GF-D8 (cell line): ENCODE results near the gene FARS2.
"Not testable (repeated sequence)": the region's sequence is repeated elsewhere in the genome, so short reads cannot be mapped to it uniquely, and the experiment has no call there.

Experiments
- DNase-seq: peaks from one replicate; lab custom pipeline; 2025; lab: John Stamatoyannopoulos, UW

The FARS2 gene

DNA sequence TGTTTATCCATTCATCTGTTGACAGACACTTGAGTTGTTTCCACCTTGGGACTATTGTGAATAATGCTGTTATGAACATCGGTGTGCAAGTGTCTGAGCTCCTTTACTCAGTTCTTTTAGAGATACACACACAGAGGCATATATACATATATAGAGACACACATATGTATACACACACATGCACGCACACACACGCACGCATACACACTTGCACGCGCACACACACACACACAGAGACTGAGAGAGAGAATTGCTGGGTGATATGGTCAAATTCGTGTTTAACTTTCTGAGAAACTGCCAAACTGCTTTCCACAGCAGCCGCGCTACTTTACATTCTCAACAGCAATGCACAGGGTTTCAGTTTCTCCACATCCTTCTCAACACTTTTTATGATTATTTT, 273.3 kb downstream of the FARS2 start:
- no peak for DNase-seq

DNA sequence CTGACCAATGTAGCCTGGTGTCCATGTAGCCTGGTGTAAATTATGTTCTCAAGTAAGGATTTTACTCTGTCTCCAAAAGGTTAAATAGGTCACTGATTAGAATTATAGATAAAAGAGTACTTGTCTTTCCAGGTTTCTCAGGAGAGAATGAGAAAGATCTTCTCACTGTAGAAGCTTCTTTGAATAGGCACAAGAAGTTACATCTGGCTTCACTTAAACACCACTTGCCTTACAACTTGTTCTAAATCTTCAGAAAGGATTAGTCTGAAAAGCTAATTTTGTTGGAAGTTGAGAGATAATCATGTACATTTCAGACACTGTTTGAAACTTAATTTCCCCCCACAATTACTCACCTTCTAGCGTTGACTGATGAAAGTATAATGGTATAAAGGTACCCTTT, 275.3 kb downstream of the FARS2 start:
- DNase-seq: no peak

DNA sequence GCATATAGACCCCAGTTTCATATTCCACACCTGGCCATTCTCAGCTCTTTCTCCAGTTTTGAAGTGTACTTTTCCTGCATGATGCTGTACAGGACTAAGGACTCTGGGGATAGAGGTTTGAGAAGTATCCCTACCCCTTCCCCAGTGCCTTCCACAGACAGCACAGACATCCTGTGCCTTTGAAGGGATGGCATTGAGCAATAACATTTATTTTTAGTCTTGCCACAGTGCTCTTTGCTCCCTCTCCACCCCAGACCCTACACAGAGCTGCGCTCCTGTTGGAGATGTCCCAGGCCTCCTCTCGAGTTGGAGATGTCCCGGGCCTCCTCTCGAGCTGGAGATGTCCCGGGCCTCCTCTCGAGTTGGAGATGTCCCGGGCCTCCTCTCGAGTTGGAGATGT, 275.8 kb downstream of the FARS2 start:
- DNase-seq: no peak

DNA sequence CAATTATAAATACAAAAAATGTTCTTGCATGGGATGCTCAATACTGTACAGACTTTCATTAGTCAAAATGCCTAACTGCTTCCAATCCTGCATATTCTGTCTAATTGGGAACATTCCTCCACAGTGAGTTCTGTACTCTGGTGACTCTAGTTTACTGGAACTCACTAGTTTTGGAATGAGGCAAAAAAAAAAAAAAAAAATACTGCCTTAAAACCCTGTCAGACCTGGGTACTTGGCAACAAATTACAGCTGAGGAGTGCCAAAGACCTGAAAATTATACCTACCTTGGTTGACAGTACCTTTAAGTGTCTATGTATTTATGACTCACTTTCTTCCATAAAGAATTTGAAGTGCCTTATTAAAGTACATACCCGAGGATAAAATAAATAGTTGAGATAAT, 276.7 kb downstream of the FARS2 start:
- DNase-seq: no peak

DNA sequence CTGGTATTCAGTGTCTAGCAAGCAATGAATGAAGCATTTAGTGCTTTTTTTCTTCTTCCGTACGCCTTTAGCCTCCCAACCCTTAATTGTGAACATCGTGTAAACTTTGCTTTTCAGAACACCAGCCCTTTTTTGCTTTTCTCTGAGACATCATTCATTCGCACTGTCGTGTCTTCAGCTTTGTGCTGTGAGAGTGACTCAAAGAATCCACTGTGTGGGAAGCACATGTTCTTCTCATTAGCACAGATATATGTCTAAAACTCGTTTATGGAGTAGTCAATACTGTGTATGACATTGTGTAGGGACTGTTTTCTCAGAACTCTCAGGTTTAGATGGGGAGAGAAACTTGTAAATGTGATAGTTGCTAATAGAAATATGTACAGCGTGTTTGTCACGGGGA, 279.1 kb downstream of the FARS2 start:
- DNase-seq: no peak

DNA sequence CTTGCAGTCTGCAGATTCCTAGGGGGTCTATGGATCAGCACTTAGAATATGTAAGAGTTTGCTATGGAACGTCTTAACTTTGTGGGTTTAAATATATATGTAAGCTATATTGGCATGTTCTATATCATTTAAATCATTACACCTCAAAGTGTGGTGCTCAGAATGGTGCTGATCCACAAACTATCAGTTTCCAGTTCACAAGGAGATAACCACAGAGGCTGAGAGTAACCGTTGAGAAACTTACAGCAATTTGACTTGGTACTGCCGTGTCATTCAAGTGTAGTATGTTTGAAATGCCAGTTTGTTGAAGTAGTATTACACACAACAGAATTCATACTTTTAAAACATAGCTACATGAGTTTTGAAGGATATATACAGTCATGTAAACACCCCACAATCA, 279.7 kb downstream of the FARS2 start:
- no peak for DNase-seq

DNA sequence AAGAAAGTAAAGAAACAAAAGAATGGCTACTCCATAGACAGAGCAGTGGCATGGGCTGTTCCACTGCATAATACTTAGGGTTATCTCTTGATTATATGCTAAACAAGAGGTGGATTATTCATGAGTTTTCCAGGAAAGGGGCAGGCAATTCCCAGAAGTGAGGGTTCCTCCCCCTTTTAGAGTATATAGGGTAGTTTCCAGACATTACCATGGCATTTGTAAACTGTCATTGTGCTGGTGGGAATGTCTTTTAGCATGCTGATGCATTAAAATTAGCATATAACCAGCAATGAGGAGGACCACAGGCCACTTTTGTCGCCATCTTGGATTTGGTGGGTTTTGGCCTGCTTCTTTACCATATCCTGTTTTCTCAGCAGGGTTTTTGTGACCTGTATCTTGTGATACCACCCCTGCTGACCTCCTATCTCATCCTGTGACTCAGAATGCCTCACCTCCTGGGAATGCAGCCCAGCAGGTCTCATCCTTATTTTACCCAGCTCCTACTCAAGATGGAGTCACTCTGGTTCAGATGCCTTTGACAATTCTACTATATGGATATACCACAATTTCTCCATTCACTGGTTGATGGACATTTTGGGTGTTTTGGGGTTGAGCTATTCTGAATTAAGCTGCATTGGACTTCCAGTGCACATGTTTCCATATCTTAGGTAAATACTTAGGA, 280.6 kb downstream of the FARS2 start:
- DNase-seq: no peak

DNA sequence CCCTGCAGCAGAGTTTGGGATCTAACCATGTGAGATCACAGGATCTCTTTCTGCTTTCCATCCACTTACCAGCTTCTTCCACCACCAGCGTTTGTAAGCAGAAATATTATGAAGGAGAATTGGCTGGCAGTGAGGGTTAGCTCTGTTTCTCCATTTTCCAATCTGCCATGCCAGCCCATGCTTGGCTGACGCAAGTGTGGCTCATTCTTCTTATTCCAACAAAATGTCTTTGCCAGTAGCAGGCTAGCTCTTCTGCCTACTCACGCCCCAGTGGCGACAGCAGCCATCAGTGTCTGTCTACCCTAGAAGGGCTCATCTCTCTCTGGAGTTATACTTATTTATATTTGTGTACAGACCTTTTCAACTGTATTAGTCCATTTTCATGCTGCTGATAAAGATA, 286.2 kb downstream of the FARS2 start:
- DNase-seq: no peak

DNA sequence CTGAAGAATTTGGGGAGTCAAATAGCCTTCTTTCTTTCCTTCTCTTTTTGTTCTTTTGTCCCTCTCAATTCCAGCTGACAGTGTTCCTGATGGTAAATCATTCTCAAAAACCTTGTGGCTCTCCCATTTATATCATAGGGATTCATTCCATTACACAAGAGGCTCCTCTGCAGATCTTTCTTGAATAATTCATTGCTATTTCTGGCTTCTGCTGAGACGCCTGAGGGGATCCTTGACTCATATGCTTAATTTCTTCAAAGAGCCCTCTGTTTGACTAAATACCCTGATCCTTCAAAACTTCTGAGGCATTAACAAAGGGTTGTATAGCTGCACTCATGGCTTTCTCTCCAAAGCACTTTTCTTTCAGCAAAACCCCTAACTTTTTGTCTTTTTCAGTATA, 289.3 kb downstream of the FARS2 start:
- no peak for DNase-seq

DNA sequence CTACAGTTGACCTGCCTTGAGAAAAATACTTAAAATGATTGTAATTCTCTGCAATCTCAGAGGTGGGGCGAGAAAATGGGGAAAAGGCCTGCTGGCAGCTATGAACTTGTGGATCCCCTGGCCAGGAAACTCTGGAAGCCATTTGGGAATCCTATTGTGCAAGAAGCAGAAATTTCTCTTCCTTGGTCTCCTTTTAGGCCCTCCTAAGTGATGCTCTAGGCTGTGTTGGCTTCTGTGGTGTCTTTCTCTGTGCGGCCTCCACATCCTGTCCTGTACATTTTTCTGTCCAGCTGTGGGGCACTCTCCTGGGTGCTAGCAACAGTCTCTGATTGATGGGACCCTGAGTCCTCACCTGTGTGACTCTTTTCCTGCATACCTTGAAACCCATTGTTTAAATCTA, 290.9 kb downstream of the FARS2 start:
- DNase-seq: no peak

DNA sequence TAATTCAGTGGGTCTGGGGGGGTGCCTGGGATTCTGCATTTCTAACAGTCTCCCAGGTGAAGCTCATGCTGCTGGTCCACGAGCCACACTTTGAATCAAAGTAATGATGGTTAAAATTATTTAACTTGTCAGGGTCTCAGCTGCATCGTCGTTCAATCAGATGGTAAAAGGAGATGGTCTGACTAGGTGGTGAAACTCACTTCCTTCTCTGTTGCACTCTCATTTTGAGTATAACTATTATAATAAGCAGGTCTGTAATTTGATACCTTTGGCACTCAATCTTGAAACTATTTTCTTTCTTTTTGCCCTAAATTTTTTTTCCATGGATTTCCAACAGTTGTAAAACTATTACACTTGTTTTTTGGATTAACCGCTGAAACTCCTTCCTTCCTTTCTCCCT, 292.5 kb downstream of the FARS2 start:
- DNase-seq: no peak

DNA sequence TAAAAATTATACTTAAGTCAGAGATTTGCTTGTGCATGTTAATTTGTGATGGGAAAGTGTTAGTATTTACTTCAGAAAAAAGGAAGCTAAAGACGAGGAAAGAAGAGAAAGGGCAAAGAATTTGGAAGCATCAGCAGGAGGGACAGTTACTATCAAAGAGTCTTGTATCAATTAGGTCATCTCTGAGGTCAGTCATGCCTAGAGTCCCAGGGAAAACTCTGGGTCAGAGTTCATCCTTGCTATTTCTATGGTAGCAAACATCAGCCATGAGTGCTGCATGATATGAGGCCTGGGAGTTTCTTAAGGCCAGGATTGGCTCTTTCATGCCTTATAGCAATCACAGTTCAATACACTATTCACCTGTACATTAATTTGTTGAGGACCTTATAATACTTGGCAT, 292.9 kb downstream of the FARS2 start:
- DNase-seq: no peak

DNA sequence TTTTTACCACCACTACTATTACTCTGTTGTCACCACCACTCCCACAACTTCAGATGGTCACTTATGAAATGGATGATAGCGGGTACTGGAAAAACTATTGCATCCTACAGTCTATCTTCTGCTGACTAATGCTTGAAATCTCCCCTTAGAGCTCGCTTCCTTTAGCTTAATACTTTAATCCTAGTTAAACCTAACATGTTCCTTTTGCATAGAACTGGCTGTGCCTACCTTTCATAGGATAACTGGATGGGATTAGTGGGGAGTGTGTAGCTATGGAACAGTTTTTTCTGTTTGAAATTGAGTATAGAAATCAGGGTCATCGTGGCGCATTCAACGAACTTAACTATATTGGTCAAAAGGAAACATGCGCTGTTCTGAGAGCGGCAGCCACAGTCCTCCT, 294.7 kb downstream of the FARS2 start:
- DNase-seq: no peak

DNA sequence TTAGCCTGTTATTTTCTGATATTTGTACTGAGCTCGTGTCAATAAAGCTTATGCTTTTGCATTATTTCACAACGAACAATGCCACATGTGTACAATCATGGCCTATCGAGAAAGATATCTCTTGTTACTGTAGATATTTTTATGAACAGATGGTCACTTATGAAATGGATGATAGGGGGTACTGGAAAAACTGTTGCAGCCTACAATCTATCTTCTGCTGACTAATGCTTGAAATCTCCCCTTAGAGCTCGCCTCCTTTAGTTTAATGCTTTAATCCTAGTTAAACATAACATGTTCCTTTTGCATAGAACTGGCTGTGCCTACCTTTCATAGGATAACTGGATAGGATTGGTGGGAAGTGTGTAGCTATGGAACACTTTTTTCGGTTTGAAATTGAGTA, 296.2 kb downstream of the FARS2 start:
- DNase-seq: no peak

DNA sequence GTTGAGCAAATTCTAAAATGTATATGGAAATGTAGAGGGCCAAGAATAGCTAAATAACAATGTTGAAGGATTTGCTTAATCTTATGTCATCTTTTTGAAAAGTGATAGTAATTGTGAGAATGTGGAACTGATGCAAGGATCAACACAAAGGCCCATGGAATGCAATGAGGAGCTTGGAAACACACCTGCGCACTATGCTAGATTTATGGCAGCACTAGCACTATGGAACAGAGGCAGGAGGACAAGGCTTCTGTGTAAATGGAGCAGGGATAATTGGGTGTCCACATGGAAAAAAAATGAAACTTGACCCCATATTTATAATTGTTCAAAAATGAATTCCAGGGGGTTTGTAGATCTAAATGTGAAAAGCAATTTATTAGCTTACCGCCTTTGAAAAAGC, 298.3 kb downstream of the FARS2 start:
- DNase-seq: no peak

DNA sequence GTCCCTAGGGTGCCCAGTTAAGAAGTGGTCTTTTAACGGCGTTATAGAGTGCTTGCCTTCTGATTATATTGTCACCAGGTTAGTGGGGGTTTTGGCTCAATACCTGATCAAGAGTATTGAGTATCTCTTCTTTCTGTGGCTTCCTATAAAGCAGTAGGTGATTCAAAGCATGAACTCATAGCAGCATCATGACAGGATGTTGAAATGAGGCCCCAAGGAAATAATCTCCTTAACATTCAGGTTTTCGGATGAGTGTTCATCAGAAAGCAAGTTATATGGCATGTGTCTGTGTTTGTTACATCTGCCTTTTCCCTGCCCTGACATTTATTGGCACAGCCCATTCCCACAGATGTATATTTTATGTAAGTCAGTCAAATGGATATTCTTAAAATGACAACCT, 301.0 kb downstream of the FARS2 start:
- no peak for DNase-seq

DNA sequence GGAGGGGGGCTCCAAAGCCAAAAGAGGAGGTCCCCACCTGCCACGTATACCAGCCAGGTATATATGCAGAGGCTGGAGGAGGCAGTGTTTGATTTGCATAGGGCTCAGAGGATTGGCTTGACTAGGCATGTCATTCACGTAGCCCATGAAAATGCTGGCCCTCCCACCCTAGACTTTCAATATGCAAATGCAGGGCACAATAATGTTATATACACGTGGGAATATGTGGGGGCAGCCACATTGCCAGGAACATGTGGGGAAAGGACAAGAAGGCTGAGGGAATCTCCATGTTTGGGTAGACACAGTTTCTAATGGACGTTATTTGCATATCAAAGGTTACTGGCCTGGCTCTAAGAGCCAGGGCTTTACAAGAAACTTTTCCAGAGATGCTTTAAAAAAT, 301.8 kb downstream of the FARS2 start:
- no peak for DNase-seq

DNA sequence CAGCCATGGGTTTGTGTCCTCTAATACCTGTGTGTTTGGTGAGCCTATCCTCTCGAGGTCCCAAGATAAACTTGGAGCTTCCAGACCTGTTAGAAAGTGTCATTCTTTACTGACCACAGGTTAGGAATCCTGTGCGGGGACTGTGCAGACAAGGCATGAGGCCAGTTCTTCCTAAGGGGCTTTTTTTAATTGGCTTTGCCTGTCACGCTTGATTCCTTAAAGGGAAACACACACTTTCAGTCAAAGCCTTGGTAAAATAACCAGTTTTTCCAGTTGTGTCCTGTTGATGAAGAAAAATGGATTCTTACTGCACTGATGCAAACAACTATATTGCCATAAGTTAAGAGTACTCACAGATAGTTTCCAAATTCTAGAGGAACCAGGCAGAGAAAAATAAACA, 303.4 kb downstream of the FARS2 start:
- DNase-seq: not testable (repeated sequence)

DNA sequence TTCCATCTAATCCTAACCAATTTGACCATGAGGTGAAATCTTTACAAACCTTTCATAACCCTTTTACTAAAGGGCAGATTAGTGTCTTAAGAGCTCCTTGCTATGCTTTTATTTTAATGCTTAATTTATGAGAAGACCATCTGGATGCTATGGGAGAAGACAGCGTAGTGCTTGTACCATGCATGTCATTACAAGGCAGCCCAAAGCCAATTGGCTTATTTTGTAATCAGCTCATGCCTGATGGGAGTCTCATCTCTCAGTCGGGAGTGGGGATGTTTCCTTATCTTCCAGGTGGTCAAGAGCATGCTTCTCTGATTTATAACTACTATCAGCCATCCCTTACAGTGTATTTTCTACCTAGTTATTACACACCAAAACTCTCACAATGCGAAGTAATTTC, 304.7 kb downstream of the FARS2 start:
- DNase-seq: no peak

DNA sequence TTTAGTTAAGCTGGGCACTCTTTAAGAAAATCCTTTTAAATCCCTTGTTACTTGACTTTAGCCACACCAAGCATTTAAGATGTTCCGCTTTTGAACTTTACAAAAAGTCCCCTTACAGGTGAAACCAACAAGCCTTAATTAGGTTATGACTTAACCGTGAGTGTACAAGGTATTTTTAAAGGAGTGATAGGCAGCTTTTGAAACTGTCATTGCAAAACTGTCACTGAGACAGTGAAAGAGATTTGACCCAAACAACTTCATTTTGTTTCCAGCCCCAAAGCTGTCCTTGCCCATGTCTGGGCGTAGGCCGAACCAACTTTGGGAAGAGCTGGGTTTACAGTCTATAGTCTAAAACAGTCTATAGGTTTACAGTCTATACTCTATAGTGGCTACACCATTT, 305.4 kb downstream of the FARS2 start:
- DNase-seq: no peak

DNA sequence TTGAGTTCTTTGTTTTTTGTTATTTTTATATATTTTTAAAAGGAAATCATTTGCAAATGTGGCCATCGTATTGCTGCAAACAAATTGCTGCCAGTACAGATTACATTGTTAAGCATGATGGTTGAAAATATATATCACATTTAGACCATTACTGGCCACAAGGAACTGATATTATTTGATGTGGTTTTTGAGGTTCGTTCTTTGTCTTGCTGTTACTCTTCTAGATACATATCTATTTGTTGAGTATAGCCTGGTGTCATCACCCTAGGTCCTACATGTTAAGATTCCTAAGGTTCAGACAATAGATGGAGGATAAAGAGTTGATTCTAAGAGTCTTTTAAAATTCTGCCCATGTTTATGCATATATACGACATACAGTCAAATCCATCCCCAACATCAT, 306.0 kb downstream of the FARS2 start:
- no peak for DNase-seq

DNA sequence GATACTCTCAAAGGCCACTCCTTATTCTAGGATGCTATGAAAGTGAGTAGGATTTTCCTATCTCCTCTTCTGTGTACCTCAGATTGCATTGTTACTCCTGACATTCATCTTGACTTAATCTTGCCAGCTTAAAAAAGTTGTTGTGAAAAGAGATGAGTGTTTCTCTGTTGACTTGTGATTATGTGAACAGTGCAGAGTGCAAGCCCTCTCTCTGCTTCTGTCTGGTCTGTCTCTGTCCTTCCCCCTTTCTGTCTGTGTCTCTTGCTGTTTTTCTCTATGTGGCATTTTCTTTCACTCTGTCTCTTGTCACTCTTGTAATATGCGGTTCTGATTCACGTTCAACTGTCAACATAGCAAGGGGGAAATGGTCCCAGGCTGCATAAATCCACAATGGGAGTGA, 306.6 kb downstream of the FARS2 start:
- no peak for DNase-seq

DNA sequence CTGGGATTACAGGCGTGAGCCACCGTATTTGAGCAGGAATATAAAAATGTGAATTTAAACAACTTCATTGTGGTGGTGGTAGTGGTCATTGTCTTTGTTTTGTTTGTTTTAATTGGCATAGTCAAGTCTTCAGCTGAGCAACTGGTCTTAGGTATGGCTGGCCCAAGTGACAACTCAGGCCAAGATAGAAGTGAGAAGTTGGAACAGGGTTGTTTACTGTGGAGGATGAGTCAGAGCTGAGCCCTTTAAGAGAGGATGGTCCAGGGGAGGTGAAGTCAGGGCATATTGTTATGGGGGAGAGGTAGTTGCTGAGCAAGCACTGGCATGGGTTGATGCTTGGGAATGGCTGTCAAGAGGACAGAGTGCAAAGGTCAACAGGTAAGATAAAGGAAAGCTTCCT, 308.2 kb downstream of the FARS2 start:
- DNase-seq: no peak

DNA sequence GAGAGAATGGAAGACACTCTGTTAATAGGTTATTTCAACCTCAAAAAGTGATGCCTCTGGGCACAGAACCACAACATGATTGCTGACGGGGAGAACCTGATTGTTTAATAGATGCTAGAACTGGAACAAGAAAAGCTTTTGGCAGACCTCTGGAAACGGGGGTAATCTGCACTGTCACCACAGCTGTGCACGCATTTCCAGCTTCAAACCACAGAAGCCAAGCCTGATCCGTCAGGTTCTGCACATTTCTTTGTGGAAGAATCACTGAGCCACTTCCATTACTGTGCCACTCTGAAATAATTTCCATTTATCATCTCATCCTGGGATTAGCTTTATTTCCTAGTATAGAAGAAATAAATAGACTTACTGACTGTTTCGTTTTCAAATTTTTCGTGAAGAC, 309.3 kb downstream of the FARS2 start:
- DNase-seq: no peak
